GM12872 (cell line): ENCODE results near the gene MEGF6.

Experiments
- CTCF ChIP-seq: IDR thresholded peaks from 3 replicates; pipeline ENCODE4 v1.5.1; 2011; ENCODE audit warnings: low read depth, mild to moderate bottlenecking, low read length, moderate library complexity; ENCODE audit not compliant: insufficient read depth

MEGF6 gene

GRCh38 chr1:3521426-3521825 is 89.9 kb downstream of the MEGF6 start:
- TF ChIP-seq CTCF: no peak

GRCh38 chr1:3520419-3521378 is 90.6 kb downstream of the MEGF6 start:
- no peak for TF ChIP-seq CTCF

- no peak for TF ChIP-seq CTCF
Observed at GRCh38 chr1:3519301-3519885, 91.9 kb downstream of the MEGF6 start.

GRCh38 chr1:3518756-3519155 is 92.6 kb downstream of the MEGF6 start:
- no peak for TF ChIP-seq CTCF

- peak; percentile 85 for TF ChIP-seq CTCF
Observed at GRCh38 chr1:3518256-3518655, 93.1 kb downstream of the MEGF6 start.

GRCh38 chr1:3516911-3517675 is 94.2 kb downstream of the MEGF6 start:
- no peak for TF ChIP-seq CTCF

- no peak for TF ChIP-seq CTCF
Observed at GRCh38 chr1:3516481-3516869, 94.8 kb downstream of the MEGF6 start.
